SH-SY5Y (cell line): Measurements from ENCODE around the gene PITPNM1.

ENCODE experiments used
- GATA2 ChIP-seq: IDR thresholded peaks from 2 replicates; pipeline ENCODE4 v1.6.1; 2011; ENCODE audit warnings: mild to moderate bottlenecking, low read depth, low read length
- GATA3 ChIP-seq: IDR thresholded peaks from 2 replicates; pipeline ENCODE4 v1.6.1; 2011; ENCODE audit warnings: low read depth, mild to moderate bottlenecking, low read length, moderate library complexity

DNA sequence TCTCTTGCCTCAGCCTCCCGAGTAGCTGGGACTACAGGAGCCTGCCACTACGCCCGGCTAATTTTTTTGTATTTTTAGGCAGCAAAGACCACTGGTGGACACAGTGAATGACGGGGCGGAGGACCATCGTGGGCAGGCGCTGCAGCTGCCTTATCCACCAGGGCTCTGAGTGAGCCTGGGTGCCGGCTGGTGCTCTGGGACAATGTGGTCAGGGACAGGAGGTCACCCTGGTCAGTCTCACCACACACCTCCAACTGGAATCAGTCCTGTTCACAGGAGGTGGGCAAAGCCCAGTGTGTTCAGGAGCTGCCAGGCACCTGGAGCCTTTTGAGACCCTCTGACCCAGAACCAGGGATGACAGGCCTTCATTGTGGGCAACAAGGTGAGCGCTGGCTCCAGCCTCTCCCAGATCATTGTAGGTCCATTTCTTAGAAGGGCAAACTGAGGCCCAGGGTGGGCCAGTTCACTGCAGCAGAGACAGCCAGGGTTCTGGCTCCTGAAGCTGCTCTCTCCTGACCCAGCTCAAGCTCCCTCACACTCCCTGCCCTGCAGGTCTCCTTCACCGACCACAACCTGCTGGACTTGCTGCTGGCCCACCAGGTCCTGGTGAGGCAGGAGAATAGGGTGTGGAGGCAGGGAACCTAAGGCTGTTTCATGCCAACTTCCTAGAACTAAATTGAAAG lies 33.8 kb upstream of the PITPNM1 start:
- TF ChIP-seq GATA2: no peak
- no peak for TF ChIP-seq GATA3
